ENCODE measurements around the gene LIPM. TPM values are rescaled to one million over a fixed set of nuclear protein-coding genes. Genes with fewer than 3 reads are reported as not detected.

The LIPM gene
- polyA plus RNA-seq, 3 donors = not detected

DNA sequence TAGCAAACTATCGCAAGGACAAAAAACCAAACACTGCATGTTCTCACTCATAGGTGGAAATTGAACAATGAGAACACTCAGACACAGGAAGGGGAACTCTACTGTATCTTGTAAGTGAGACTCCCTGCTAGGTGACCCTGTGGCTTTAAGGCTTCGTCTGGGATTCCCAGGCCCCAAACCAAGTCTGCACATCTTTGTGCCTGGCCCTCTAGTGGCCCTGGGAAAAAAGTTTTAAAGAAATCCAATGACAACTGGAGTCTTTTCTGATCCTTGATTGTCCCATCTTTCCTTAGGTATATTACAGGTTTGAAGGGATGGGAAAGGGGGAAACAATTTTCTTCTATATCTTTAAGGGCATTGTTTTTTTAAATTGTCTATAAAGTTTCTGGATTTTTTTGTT lies 10.6 kb upstream of the LIPM start:
- Histone ChIP-seq H4K20me1 (ENCODE audit: insufficient read depth, low read length) (no peaks in the 10 kb centered on the region), H3K36me3 (replicated peaks in 1 of 2; ENCODE audit: control insufficient read depth in 1 of 2, insufficient read depth in 2 of 2, low read length in 2 of 2) (no peaks in the 10 kb centered on the region), H3K9ac (ENCODE audit: insufficient read depth, low read length, poor library complexity, severe bottlenecking) (peak overlapping the region; percentile 51), H2AFZ (ENCODE audit: insufficient read depth, low read depth, low read length, poor library complexity, severe bottlenecking) (no peak overlapping the region), H3K4me3 (replicated peaks in 1 of 3; ENCODE audit: low read depth in 2 of 3, low read length in 3 of 3) (peak overlapping the region in 1 of 3 experiments; percentile 41), H3K27me3 (ENCODE audit: control insufficient read depth in 2 of 2, insufficient read depth in 2 of 2, low read length in 2 of 2) (peaks cover 13 to 17% of the 10 kb centered on the region in 2 donors), H3K27ac (ENCODE audit: low read depth in 1 of 2, low read length in 2 of 2) (peak overlapping the region; percentile 61 to 94), H3K79me2 (ENCODE audit: insufficient read depth, low read length) (no peaks in the 10 kb centered on the region), H3K4me1 (ENCODE audit: control insufficient read depth in 1 of 2, insufficient read depth in 2 of 2, low read length in 2 of 2) (peaks cover 34 to 37% of the 10 kb centered on the region in 2 donors), H3K4me2 (replicated peaks; ENCODE audit: extremely low read depth, low read length, poor library complexity, severe bottlenecking) (peak overlapping the region; percentile 61), H3K9me3 (replicated peaks in 1 of 2; ENCODE audit: control insufficient read depth in 1 of 2, insufficient read depth in 1 of 2, low read length in 2 of 2) (no peaks in the 10 kb centered on the region)
- DNase-seq = peak; percentile 29 to 64 (median 42)
- TF ChIP-seq, protein P1, sequence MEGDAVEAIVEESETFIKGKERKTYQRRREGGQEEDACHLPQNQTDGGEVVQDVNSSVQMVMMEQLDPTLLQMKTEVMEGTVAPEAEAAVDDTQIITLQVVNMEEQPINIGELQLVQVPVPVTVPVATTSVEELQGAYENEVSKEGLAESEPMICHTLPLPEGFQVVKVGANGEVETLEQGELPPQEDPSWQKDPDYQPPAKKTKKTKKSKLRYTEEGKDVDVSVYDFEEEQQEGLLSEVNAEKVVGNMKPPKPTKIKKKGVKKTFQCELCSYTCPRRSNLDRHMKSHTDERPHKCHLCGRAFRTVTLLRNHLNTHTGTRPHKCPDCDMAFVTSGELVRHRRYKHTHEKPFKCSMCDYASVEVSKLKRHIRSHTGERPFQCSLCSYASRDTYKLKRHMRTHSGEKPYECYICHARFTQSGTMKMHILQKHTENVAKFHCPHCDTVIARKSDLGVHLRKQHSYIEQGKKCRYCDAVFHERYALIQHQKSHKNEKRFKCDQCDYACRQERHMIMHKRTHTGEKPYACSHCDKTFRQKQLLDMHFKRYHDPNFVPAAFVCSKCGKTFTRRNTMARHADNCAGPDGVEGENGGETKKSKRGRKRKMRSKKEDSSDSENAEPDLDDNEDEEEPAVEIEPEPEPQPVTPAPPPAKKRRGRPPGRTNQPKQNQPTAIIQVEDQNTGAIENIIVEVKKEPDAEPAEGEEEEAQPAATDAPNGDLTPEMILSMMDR (IDR thresholded peaks at IDR 0.05) = peak; percentile 43
- no peak overlapping the region for H3K4me3 Mint-ChIP-seq
- H3K27ac Mint-ChIP-seq = peak overlapping the region; percentile 90 to 97 (median 94)
- H3K27me3 Mint-ChIP-seq (ENCODE audit: low read depth in 3 of 3) = peaks cover 16% of the 10 kb centered on the region in 3 donors
- peaks cover 39% of the 10 kb centered on the region for H3K4me1 Mint-ChIP-seq
- peaks cover 0 to 2% of the 10 kb centered on the region in 2 donors for H3K36me3 Mint-ChIP-seq
- WGBS (ENCODE audit: insufficient coverage) = no CpG with 5 or more reads among the region's 2 CpGs
- peaks cover 0 to 3% (median 0%) of the 10 kb centered on the region in 7 donors for H3K9me3 Mint-ChIP-seq
- intact Hi-C loops (cut with micrococcal nuclease) = loop anchor here (2.0 to 10.0 kb wide), 3 partner anchors 31 to 97 kb away; partner anchors contain the start of gene LIPN (in 1 of the 2)

DNA sequence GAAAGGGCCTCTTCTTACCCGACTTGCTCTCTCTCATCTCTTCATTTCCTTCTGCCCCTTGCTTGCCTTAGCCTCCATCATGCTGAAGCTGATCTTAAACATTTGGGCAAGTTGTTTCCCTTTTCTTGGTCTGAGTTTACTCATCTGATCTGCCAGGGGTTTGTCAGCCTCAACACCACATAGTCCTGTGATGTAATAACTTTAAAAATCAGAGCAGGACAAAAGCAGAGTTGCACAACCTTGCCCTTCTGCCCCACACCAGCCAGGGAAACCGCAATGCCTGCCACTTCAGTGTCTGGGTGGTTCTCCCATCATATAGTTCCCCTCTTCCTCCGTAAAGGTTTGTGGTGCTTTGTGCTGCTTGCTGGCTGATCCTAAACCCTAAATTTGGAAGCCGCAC lies 9.9 kb upstream of the LIPM start:
- Mint-ChIP-seq H3K4me1 (peaks cover 39% of the 10 kb centered on the region), H3K27me3 (ENCODE audit: low read depth in 3 of 3) (peaks cover 16 to 18% (median 17%) of the 10 kb centered on the region in 3 donors), H3K27ac (peak overlapping the region; percentile 90 to 97 (median 94)), H3K36me3 (peaks cover 0 to 2% of the 10 kb centered on the region in 2 donors), H3K9me3 (peaks cover 0 to 4% (median 0%) of the 10 kb centered on the region in 7 donors), H3K4me3 (peak overlapping the region; percentile 45 to 77)
- Histone ChIP-seq H2AFZ (ENCODE audit: insufficient read depth, low read depth, low read length, poor library complexity, severe bottlenecking) (peak overlapping the region; percentile 65), H3K27me3 (ENCODE audit: control insufficient read depth in 2 of 2, insufficient read depth in 2 of 2, low read length in 2 of 2) (peaks cover 14 to 19% of the 10 kb centered on the region in 2 donors), H3K9ac (ENCODE audit: insufficient read depth, low read length, poor library complexity, severe bottlenecking) (peak overlapping the region; percentile 51), H3K4me1 (ENCODE audit: control insufficient read depth in 1 of 2, insufficient read depth in 2 of 2, low read length in 2 of 2) (peaks cover 34 to 37% of the 10 kb centered on the region in 2 donors), H3K27ac (ENCODE audit: low read depth in 1 of 2, low read length in 2 of 2) (peak overlapping the region; percentile 61 to 94), H3K4me2 (replicated peaks; ENCODE audit: extremely low read depth, low read length, poor library complexity, severe bottlenecking) (peak overlapping the region; percentile 61), H3K9me3 (replicated peaks in 1 of 2; ENCODE audit: control insufficient read depth in 1 of 2, insufficient read depth in 1 of 2, low read length in 2 of 2) (no peaks in the 10 kb centered on the region), H3K4me3 (replicated peaks in 1 of 3; ENCODE audit: low read depth in 2 of 3, low read length in 3 of 3) (peak overlapping the region in 1 of 3 experiments; percentile 44), H3K79me2 (ENCODE audit: insufficient read depth, low read length) (no peaks in the 10 kb centered on the region), H4K20me1 (ENCODE audit: insufficient read depth, low read length) (no peaks in the 10 kb centered on the region), H3K36me3 (replicated peaks in 1 of 2; ENCODE audit: control insufficient read depth in 1 of 2, insufficient read depth in 2 of 2, low read length in 2 of 2) (no peaks in the 10 kb centered on the region)
- intact Hi-C loops (cut with micrococcal nuclease) = loop anchor here (5.0 to 10.0 kb wide), 2 partner anchors 35 to 98 kb away; no protein-coding TSS in a partner anchor
- WGBS (ENCODE audit: insufficient coverage) = 0% methylated on average over 2 of the region's 4 CpGs
- peak; percentile 94 to 99 (median 97) for DNase-seq
- TF ChIP-seq, protein P1 (IDR thresholded peaks at IDR 0.05) = no peak

All from CD14-positive monocyte (primary cell).